NCI-H748 treated with DMSO at 0.1 percent for 48 hours (cell line): Measurements from ENCODE around the gene ITGAV.

Experiments
- DNase-seq: peaks from one replicate; lab custom pipeline; 2025; lab: John Stamatoyannopoulos, UW

The ITGAV gene

GRCh38 chr2:186612555-186613440, 22.9 kb downstream of the ITGAV start:
- DNase-seq = no peak

GRCh38 chr2:186614373-186614772, 24.5 kb downstream of the ITGAV start:
- DNase-seq = no peak

DNA sequence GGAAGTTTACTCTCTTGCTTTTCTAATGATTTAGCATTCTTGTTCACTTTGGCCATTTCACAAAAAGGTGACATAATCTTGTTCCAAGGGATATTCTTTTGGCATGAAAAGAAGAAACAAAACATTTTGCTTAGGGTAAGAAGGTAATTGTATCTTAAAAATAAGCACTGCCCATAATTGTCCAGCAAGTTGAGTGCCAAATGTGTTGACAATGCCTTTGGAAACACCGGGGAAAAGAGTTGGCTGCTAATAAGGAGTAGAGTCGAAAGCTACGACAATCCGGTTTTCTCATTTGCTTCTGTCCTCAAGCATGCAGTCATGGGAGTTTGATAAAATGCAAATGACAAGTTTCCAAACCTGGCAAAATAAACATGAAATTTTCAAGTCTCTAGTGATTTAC, 27.3 kb downstream of the ITGAV start:
- DNase-seq = no peak

- no peak for DNase-seq
These were observed 27.9 kb downstream of the ITGAV start for GRCh38 chr2:186617771-186618170.

- DNase-seq = no peak
These were observed 28.8 kb downstream of the ITGAV start for GRCh38 chr2:186618696-186619095.

DNA sequence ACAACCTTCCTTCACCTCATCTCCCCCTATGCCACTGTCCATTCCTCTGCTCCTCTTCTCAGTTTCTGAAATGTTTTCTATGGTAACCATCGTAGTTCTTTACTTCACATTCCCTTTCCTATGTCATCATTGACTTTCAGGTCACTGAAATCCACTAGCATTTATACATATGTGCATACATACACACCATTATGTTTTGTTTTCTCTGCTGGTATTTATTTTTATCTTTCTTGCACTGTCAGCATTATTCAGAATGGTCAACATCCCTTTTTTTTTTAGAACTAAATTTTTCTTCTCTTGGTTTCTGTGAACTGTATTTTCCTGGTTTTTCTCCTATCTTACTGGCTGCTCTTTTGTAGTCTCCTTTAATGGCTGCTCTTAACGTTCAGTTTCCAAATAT, 33.2 kb downstream of the ITGAV start:
- no peak for DNase-seq

- no peak for DNase-seq
These were observed 34.4 kb downstream of the ITGAV start for GRCh38 chr2:186624276-186624675.

- DNase-seq = no peak
These were observed 39.6 kb downstream of the ITGAV start for GRCh38 chr2:186629250-186629996.

DNA sequence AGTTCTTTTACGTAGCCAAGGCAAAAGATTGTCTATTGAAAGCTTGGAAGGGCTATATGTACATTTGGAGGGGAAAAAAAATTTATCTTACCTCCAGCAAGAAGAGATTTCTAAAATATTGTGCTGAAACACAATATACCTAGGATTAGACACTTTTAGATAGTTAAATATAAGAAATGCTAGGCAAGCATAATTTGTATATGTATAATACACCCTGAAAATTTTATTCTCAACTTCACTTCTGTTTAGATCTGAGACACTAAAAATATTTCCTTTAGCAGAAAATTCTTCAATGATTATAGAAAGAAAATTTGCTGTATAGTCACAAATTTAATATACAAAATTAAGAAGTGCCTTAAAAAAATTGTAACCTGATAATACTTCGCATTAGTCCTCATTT, 42.6 kb downstream of the ITGAV start:
- no peak for DNase-seq

GRCh38 chr2:186634701-186635100, 44.8 kb downstream of the ITGAV start:
- no peak for DNase-seq

GRCh38 chr2:186636800-186637496, 47.1 kb downstream of the ITGAV start:
- DNase-seq = no peak

DNA sequence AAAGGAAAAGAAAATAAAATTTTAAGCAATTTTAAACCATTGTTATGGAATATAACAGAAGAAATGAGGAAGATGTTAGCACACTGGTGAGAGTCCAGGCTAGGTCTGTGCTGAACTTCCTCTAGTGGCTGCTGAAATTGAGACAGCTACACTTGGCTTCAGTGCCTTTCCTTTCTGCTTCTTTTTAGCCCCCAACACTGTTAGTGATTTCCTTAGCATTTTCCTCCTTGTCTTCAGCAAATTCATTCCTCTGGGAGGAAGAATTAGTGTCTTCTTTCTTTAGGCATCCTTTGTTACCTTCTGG, 47.6 kb downstream of the ITGAV start:
- DNase-seq = no peak

DNA sequence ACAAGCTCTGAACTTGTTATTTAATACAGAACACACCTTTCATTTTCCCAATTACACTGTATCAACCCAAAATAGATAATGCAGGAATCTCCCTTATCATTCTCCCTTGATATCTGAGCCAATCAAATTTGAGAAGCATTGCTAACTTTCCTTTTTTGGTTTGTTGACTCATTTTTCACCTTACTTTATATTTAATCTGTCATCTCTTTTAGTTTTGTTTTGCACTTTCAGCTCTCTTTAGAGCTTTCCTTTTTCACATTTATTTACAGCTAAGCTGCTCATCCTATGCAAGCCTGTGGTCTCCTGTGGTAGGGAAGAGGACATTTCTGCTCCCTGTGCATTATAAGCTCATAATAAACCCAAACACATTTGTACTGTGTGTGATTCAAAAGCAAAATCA, 50.1 kb downstream of the ITGAV start:
- no peak for DNase-seq

GRCh38 chr2:186641132-186641806, 51.4 kb downstream of the ITGAV start:
- DNase-seq = no peak

GRCh38 chr2:186641807-186642321, 52.0 kb downstream of the ITGAV start:
- peak; percentile 58 for DNase-seq

DNA sequence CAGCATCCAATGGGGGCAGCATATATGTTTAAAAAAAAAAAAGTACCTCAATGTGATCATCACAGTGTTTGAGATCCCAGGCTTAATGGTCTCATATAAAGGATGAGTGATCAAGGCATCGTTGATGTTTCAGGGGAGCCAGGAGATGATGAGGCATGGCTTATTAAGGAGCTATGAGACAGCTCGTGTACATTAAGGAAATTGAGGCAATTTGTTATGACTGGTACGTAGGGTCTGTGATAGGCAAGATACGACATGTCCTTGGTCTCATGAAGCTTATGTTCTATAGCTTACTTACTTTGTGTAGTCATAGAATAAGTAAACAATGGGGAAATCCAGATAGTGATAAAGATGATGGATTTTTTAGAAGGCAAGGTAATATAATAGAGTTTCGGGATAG, 54.9 kb downstream of the ITGAV start:
- DNase-seq = no peak

- DNase-seq = no peak
These were observed 56.1 kb downstream of the ITGAV start for GRCh38 chr2:186645999-186646398.

GRCh38 chr2:186648130-186648529, 58.3 kb downstream of the ITGAV start:
- no peak for DNase-seq

GRCh38 chr2:186653511-186653910, 63.7 kb downstream of the ITGAV start:
- DNase-seq = no peak

DNA sequence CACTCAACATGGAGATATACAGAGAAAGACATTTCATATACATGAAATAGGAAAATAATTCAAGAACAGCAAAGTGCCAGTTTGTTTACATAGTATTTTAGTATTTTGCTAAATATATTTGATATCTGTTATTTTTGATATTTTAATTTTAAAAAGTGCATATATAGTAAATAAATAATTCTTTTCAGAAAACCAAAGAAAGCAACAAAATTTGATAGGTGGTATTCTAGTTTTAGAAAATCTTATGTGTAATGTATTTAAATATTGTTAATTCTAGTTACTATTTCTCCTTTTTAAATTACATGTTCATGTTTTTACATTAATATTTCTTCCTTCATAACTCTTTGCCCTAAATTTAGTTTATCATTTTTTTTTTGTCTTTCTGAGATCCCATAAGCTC, 69.5 kb downstream of the ITGAV start:
- DNase-seq = no peak

- no peak for DNase-seq
These were observed 74.7 kb downstream of the ITGAV start for GRCh38 chr2:186664385-186665043.

- no peak for DNase-seq
These were observed 79.3 kb downstream of the ITGAV start for GRCh38 chr2:186669146-186669545.
